ENCODE measurements around the gene TBC1D25. TPM values are rescaled to one million over a fixed set of nuclear protein-coding genes. Genes with fewer than 3 reads are reported as not detected.

TBC1D25 gene
- total and polyA plus RNA-seq, 7 experiments from 2014 or later = 16.2 to 31.2 (median 25.1) TPM

- CTCF ChIA-PET = no interaction called here
- no peak for DNase-seq
- POLR2A ChIA-PET = no interaction called here
- Mint-ChIP-seq H3K36me3 (peaks cover 0 to 16% (median 0%) of the 10 kb centered on the region in 5 donors), H3K4me3 (no peak overlapping the region), H3K4me1 (no peaks in the 10 kb centered on the region), H3K9me3 (no peaks in the 10 kb centered on the region), H3K27ac (no peak overlapping the region), H3K27me3 (no peaks in the 10 kb centered on the region)
- no peak for ATAC-seq
- intact Hi-C loops (cut with micrococcal nuclease) = no loop called here
- H3K27me3 ChIP-seq (ENCODE audit: control insufficient read depth in 2 of 2, insufficient read depth in 2 of 2, low read length in 2 of 2) = no peaks in the 10 kb centered on the region
- H3K36me3 ChIP-seq (ENCODE audit: control insufficient read depth in 2 of 3, insufficient read depth in 3 of 3, low read length in 3 of 3) = peaks cover 0 to 35% (median 2%) of the 10 kb centered on the region in 3 experiments
- H3K4me1 ChIP-seq (ENCODE audit: control insufficient read depth in 2 of 2, insufficient read depth in 2 of 2, low read length in 2 of 2) = no peaks in the 10 kb centered on the region
- no peak overlapping the region for H3K4me3 ChIP-seq (ENCODE audit: low read length)
- H3K9me3 ChIP-seq (ENCODE audit: control insufficient read depth in 2 of 3, low read length in 3 of 3) = no peaks in the 10 kb centered on the region
- no peak overlapping the region for H3K27ac ChIP-seq (ENCODE audit: low read depth, low read length)
Observed at GRCh38 chrX:48560056-48560455, 20.5 kb downstream of the TBC1D25 start.

- no peak overlapping the region for H3K27ac ChIP-seq (ENCODE audit: low read depth, low read length)
- Mint-ChIP-seq H3K9me3 (no peaks in the 10 kb centered on the region), H3K27ac (no peak overlapping the region), H3K27me3 (no peaks in the 10 kb centered on the region), H3K4me1 (no peaks in the 10 kb centered on the region), H3K36me3 (peaks cover 0 to 13% (median 0%) of the 10 kb centered on the region in 5 donors), H3K4me3 (no peak overlapping the region)
- ChIA-PET POLR2A (no interaction called here), CTCF (no interaction called here)
- H3K36me3 ChIP-seq (ENCODE audit: control insufficient read depth in 2 of 3, insufficient read depth in 3 of 3, low read length in 3 of 3) = peaks cover 0 to 32% (median 0%) of the 10 kb centered on the region in 3 experiments
- intact Hi-C loops (cut with micrococcal nuclease) = no loop called here
- no peaks in the 10 kb centered on the region for H3K4me1 ChIP-seq (ENCODE audit: control insufficient read depth in 2 of 2, insufficient read depth in 2 of 2, low read length in 2 of 2)
- H3K9me3 ChIP-seq (ENCODE audit: control insufficient read depth in 2 of 3, low read length in 3 of 3) = no peaks in the 10 kb centered on the region
- DNase-seq = no peak
- ATAC-seq = no peak
- H3K4me3 ChIP-seq (ENCODE audit: low read length) = no peak overlapping the region
- no peaks in the 10 kb centered on the region for H3K27me3 ChIP-seq (ENCODE audit: control insufficient read depth in 2 of 2, insufficient read depth in 2 of 2, low read length in 2 of 2)
Observed at GRCh38 chrX:48560681-48561080, 21.2 kb downstream of the TBC1D25 start.

- CTCF ChIA-PET = no interaction called here
- Mint-ChIP-seq H3K4me3 (no peak overlapping the region), H3K27me3 (no peaks in the 10 kb centered on the region), H3K4me1 (peaks cover 0 to 14% (median 8%) of the 10 kb centered on the region in 7 donors), H3K9me3 (peaks cover 0 to 4% (median 0%) of the 10 kb centered on the region in 11 donors), H3K27ac (peak overlapping the region in 1 of 9 donors; percentile 55), H3K36me3 (peaks cover 0 to 12% (median 3%) of the 10 kb centered on the region in 5 donors)
- no peak overlapping the region for H3K4me3 ChIP-seq (ENCODE audit: low read length)
- intact Hi-C loops (cut with micrococcal nuclease) = loop anchor here in 1 of 2 donors (10.0 kb wide), 1 partner anchor 915 kb away; the partner anchor contains the start of genes ELK1 and UXT
- ATAC-seq (no peak), DNase-seq (no peak)
- no peak overlapping the region for H3K27ac ChIP-seq (ENCODE audit: low read depth, low read length)
- POLR2A ChIA-PET = no interaction called here
- peaks cover 0 to 7% of the 10 kb centered on the region in 2 donors for H3K4me1 ChIP-seq (ENCODE audit: control insufficient read depth in 2 of 2, insufficient read depth in 2 of 2, low read length in 2 of 2)
- H3K36me3 ChIP-seq (ENCODE audit: control insufficient read depth in 2 of 3, insufficient read depth in 3 of 3, low read length in 3 of 3) = peaks cover 0 to 3% (median 0%) of the 10 kb centered on the region in 3 experiments
- H3K9me3 ChIP-seq (ENCODE audit: control insufficient read depth in 2 of 3, low read length in 3 of 3) = no peaks in the 10 kb centered on the region
- H3K27me3 ChIP-seq (ENCODE audit: control insufficient read depth in 2 of 2, insufficient read depth in 2 of 2, low read length in 2 of 2) = no peaks in the 10 kb centered on the region
Observed at GRCh38 chrX:48569958-48570357, 30.4 kb downstream of the TBC1D25 start.

- Histone ChIP-seq H3K4me3 (ENCODE audit: low read length) (peak overlapping the region; percentile 65), H3K4me1 (ENCODE audit: control insufficient read depth in 2 of 2, insufficient read depth in 2 of 2, low read length in 2 of 2) (peaks cover 16 to 20% of the 10 kb centered on the region in 2 donors), H3K27me3 (ENCODE audit: control insufficient read depth in 2 of 2, insufficient read depth in 2 of 2, low read length in 2 of 2) (no peaks in the 10 kb centered on the region), H3K36me3 (ENCODE audit: control insufficient read depth in 2 of 3, insufficient read depth in 3 of 3, low read length in 3 of 3) (peaks cover 25 to 38% (median 27%) of the 10 kb centered on the region in 3 experiments), H3K27ac (ENCODE audit: low read depth, low read length) (peak overlapping the region; percentile 99), H3K9me3 (ENCODE audit: control insufficient read depth in 2 of 3, low read length in 3 of 3) (no peaks in the 10 kb centered on the region)
- H3K27ac Mint-ChIP-seq = peak overlapping the region; percentile 95 to 100 (median 99)
- ChIA-PET POLR2A (interaction anchor here (0.6 to 2.5 kb wide), 27 partner anchors 10 to 699 kb away, joined by 3 to 22 read pairs (median 3); partner anchors contain the start of genes FTSJ1, TBC1D25, TFE3 and WAS), CTCF (no interaction called here)
- H3K9me3 Mint-ChIP-seq = peaks cover 0 to 3% (median 0%) of the 10 kb centered on the region in 11 donors
- H3K4me3 Mint-ChIP-seq = peak overlapping the region; percentile 88 to 100 (median 97)
- ATAC-seq = peak; percentile 25
- peaks cover 6 to 32% (median 22%) of the 10 kb centered on the region in 7 donors for H3K4me1 Mint-ChIP-seq
- H3K27me3 Mint-ChIP-seq = no peaks in the 10 kb centered on the region
- DNase-seq = peak in 3 of 9 donors; percentile 14 to 70 (median 17)
- peaks cover 0 to 22% (median 9%) of the 10 kb centered on the region in 5 donors for H3K36me3 Mint-ChIP-seq
- intact Hi-C loops (cut with micrococcal nuclease) = loop anchor here (1.0 to 10.0 kb wide), 11 partner anchors 24 to 919 kb away; partner anchors contain the start of genes EBP (in 2 of the 2), FTSJ1 (in 2 of the 2), TBC1D25 (in 2 of the 2) and WDR13 (in 2 of the 2)
Observed at GRCh38 chrX:48573690-48574269, 34.3 kb downstream of the TBC1D25 start.

- H3K36me3 Mint-ChIP-seq = peaks cover 0 to 28% (median 11%) of the 10 kb centered on the region in 5 donors
- intact Hi-C loops (cut with micrococcal nuclease) = loop anchor here (1.0 to 10.0 kb wide), 11 partner anchors 23 to 920 kb away; partner anchors contain the start of genes EBP (in 2 of the 2), FTSJ1 (in 2 of the 2), TBC1D25 (in 2 of the 2) and WDR13 (in 2 of the 2)
- Histone ChIP-seq H3K27ac (ENCODE audit: low read depth, low read length) (peak within 1 kb of the TSS; percentile 99), H3K36me3 (ENCODE audit: control insufficient read depth in 2 of 3, insufficient read depth in 3 of 3, low read length in 3 of 3) (peaks cover 25 to 46% (median 27%) of the 10 kb centered on the region in 3 experiments), H3K9me3 (ENCODE audit: control insufficient read depth in 2 of 3, low read length in 3 of 3) (no peaks in the 10 kb centered on the region), H3K4me3 (ENCODE audit: low read length) (peak within 1 kb of the TSS; percentile 68), H3K4me1 (ENCODE audit: control insufficient read depth in 2 of 2, insufficient read depth in 2 of 2, low read length in 2 of 2) (peaks cover 16 to 20% of the 10 kb centered on the region in 2 donors), H3K27me3 (ENCODE audit: control insufficient read depth in 2 of 2, insufficient read depth in 2 of 2, low read length in 2 of 2) (no peaks in the 10 kb centered on the region)
- H3K4me1 Mint-ChIP-seq = peaks cover 6 to 32% (median 25%) of the 10 kb centered on the region in 7 donors
- ChIA-PET POLR2A (interaction anchor here (0.6 to 2.5 kb wide), 32 partner anchors 9 to 1330 kb away, joined by 3 to 22 read pairs (median 4); partner anchors contain the start of genes FTSJ1, OTUD5, TBC1D25 and TFE3), CTCF (no interaction called here)
- DNase-seq = peak; percentile 64 to 96 (median 92)
- ATAC-seq = peak; percentile 94
- peak within 1 kb of the TSS; percentile 88 to 100 (median 97) for H3K4me3 Mint-ChIP-seq
- no peaks in the 10 kb centered on the region for H3K27me3 Mint-ChIP-seq
- peaks cover 0 to 3% (median 0%) of the 10 kb centered on the region in 11 donors for H3K9me3 Mint-ChIP-seq
- peak within 1 kb of the TSS; percentile 95 to 100 (median 99) for H3K27ac Mint-ChIP-seq
Observed at GRCh38 chrX:48574270-48575266, 35.1 kb downstream of the TBC1D25 start, which contains the start of gene RBM3. Gene RBM3 (plus strand): TSS chrX:48574484. CDS start chrX:48575181, 697 bp downstream.

GRCh38 chrX:48575642-48576041, 36.1 kb downstream of the TBC1D25 start:
- H3K27me3 ChIP-seq (ENCODE audit: control insufficient read depth in 2 of 2, insufficient read depth in 2 of 2, low read length in 2 of 2) = no peaks in the 10 kb centered on the region
- peaks cover 25 to 52% (median 27%) of the 10 kb centered on the region in 3 experiments for H3K36me3 ChIP-seq (ENCODE audit: control insufficient read depth in 2 of 3, insufficient read depth in 3 of 3, low read length in 3 of 3)
- Mint-ChIP-seq H3K36me3 (peaks cover 0 to 32% (median 14%) of the 10 kb centered on the region in 5 donors), H3K27ac (peak overlapping the region in 7 of 9 donors; percentile 28 to 100 (median 98)), H3K9me3 (peaks cover 0 to 3% (median 0%) of the 10 kb centered on the region in 11 donors), H3K4me1 (peaks cover 6 to 32% (median 27%) of the 10 kb centered on the region in 7 donors), H3K4me3 (peak overlapping the region; percentile 64 to 100 (median 96)), H3K27me3 (no peaks in the 10 kb centered on the region)
- intact Hi-C loops (cut with micrococcal nuclease) = loop anchor here in 1 of 2 donors (10.0 kb wide), 1 partner anchor 921 kb away; the partner anchor contains the start of genes ELK1 and UXT
- H3K27ac ChIP-seq (ENCODE audit: low read depth, low read length) = peak overlapping the region; percentile 99
- peak overlapping the region; percentile 68 for H3K4me3 ChIP-seq (ENCODE audit: low read length)
- CTCF ChIA-PET = no interaction called here
- POLR2A ChIA-PET = interaction anchor here (0.7 to 2.5 kb wide), 5 partner anchors 22 to 467 kb away, joined by 4 to 12 read pairs (median 5); partner anchors contain the start of genes OTUD5, TFE3 and WAS
- H3K9me3 ChIP-seq (ENCODE audit: control insufficient read depth in 2 of 3, low read length in 3 of 3) = no peaks in the 10 kb centered on the region
- DNase-seq = no peak
- ATAC-seq = no peak
- H3K4me1 ChIP-seq (ENCODE audit: control insufficient read depth in 2 of 2, insufficient read depth in 2 of 2, low read length in 2 of 2) = peaks cover 16 to 20% of the 10 kb centered on the region in 2 donors
